H1 (cell line): ENCODE measurements around the gene RASSF5. TPM values are rescaled to one million over a fixed set of nuclear protein-coding genes. Genes with fewer than 3 reads are reported as not detected.

Experiments used
- CTCF ChIA-PET: fragments of 300-600 bp; sonication (Branson Sonifier 250); formaldehyde crosslinking; loops from one replicate; lab custom pipeline; 2021; ENCODE audit not compliant: partially characterized antibody; lab: Charles Lee
- POLR2A ChIA-PET: fragments of 300-600 bp; sonication (Branson Sonifier 250); formaldehyde crosslinking; loops from one replicate; lab custom pipeline; 2021; ENCODE audit warnings: inconsistent platforms; ENCODE audit not compliant: partially characterized antibody; lab: Charles Lee
- DNase-seq, 2 experiments: peaks; one replicate each; pipeline versions ENCODE4 v3.0.0 to v3.0.0-alpha.2; 2010 to 2022; ENCODE audit warnings: low spot score in 2 of 2, low read depth in 1 of 2, mixed read lengths in 1 of 2
- FAIRE-seq: peaks from 2 replicates; lab custom pipeline; 2011; peaks lifted over from hg19 to GRCh38; lab: Jason Lieb, UNC
- H2AFZ ChIP-seq: 2 replicates; pipeline ENCODE4 v1.8.1; 2012; ENCODE audit warnings: low read length, inconsistent platforms
- H2AK5ac ChIP-seq: 2 replicates; pipeline ENCODE4 v1.6.1; 2013; ENCODE audit warnings: low read depth, low read length
- H2BK120ac ChIP-seq: replicated peaks from 2 replicates; pipeline ENCODE3; 2013; ENCODE audit warnings: low read depth, low read length, inconsistent platforms
- H2BK12ac ChIP-seq: 2 replicates; pipeline ENCODE4 v1.6.1; 2013; ENCODE audit warnings: low read depth, low read length
- H2BK15ac ChIP-seq: 2 replicates; pipeline ENCODE4 v1.6.1; 2013; ENCODE audit warnings: low read length
- H2BK20ac ChIP-seq: 2 replicates; pipeline ENCODE4 v1.6.1; 2013; ENCODE audit warnings: low read length
- H2BK5ac ChIP-seq: 2 replicates; pipeline ENCODE4 v1.6.1; 2013; ENCODE audit warnings: low read depth, low read length
- H3K14ac ChIP-seq: 2 replicates; pipeline ENCODE4 v1.6.1; 2013; ENCODE audit warnings: inconsistent platforms; ENCODE audit not compliant: insufficient read length
- H3K18ac ChIP-seq: 2 replicates; pipeline ENCODE4 v1.6.1; 2013; ENCODE audit warnings: low read length; ENCODE audit errors: extremely low read depth
- H3K23ac ChIP-seq: 2 replicates; pipeline ENCODE4 v1.6.1; 2013; ENCODE audit warnings: inconsistent platforms; ENCODE audit not compliant: insufficient read length
- H3K23me2 ChIP-seq: 2 replicates; pipeline ENCODE4 v1.6.1; 2013; ENCODE audit warnings: low read depth, low read length
- H3K27ac ChIP-seq: 2 replicates; pipeline ENCODE4 v1.6.1; 2011; ENCODE audit warnings: low read depth, low read length, inconsistent platforms
- H3K27me3 ChIP-seq, 4 experiments: replicated peaks in 1 of 4; 1 replicate in 1 of 4; 2 replicates in 3 of 4; pipeline versions ENCODE4 v1.6.1 to v1.8.1; 2011 to 2013; ENCODE audit warnings: low read length in 3 of 4, mild to moderate bottlenecking in 3 of 4, inconsistent platforms in 2 of 4, mixed read lengths in 2 of 4, moderate library complexity in 1 of 4; ENCODE audit not compliant: control insufficient read depth in 3 of 4, insufficient read depth in 3 of 4; ENCODE audit errors: extremely low read depth in 1 of 4
- H3K36me3 ChIP-seq, 4 experiments: 2 replicates each; pipeline versions ENCODE4 v1.6.1 to v1.8.1; 2011 to 2013; ENCODE audit warnings: mild to moderate bottlenecking in 4 of 4, low read length in 3 of 4, moderate library complexity in 2 of 4, control low read depth in 1 of 4, inconsistent platforms in 1 of 4; ENCODE audit not compliant: insufficient read depth in 4 of 4, control insufficient read depth in 2 of 4
- H3K4ac ChIP-seq: replicated peaks from 2 replicates; pipeline ENCODE3; 2013; ENCODE audit warnings: low read length, low read depth, mixed read lengths, inconsistent platforms; ENCODE audit not compliant: insufficient read length
- H3K4me1 ChIP-seq, 4 experiments: replicated peaks in 1 of 4; 1 replicate in 1 of 4; 2 replicates in 3 of 4; pipeline versions ENCODE4 v1.6.1 to v1.8.1; 2011 to 2013; ENCODE audit warnings: low read length in 3 of 4, inconsistent platforms in 2 of 4, mixed read lengths in 1 of 4; ENCODE audit not compliant: insufficient read depth in 4 of 4, control insufficient read depth in 3 of 4
- H3K4me2 ChIP-seq, 2 experiments: 2 replicates each; pipeline versions ENCODE4 v1.6.1 to v1.8.1; 2011 to 2013; ENCODE audit warnings: low read depth in 2 of 2, low read length in 2 of 2, control low read depth in 1 of 2, inconsistent platforms in 1 of 2, mild to moderate bottlenecking in 1 of 2; ENCODE audit not compliant: insufficient read depth in 1 of 2
- H3K4me3 ChIP-seq, 4 experiments: fragments of 200-600, 300-600 bp in 1 of 4; sonication (generic), shearing (Covaris generic), sonication (Bioruptor Twin) in 1 of 4; 2 replicates each; pipeline versions ENCODE4 v1.5.1 to v1.8.1; 2011 to 2016; ENCODE audit warnings: low read length in 4 of 4, low read depth in 3 of 4, control low read depth in 2 of 4, inconsistent platforms in 2 of 4, mild to moderate bottlenecking in 2 of 4, mixed read lengths in 1 of 4, moderate library complexity in 1 of 4; ENCODE audit not compliant: insufficient read depth in 2 of 4; ENCODE audit errors: extremely low read depth in 1 of 4
- H3K56ac ChIP-seq: replicated peaks from 2 replicates; pipeline ENCODE3; 2013; ENCODE audit warnings: low read depth, mild to moderate bottlenecking, mixed read lengths, low read length, inconsistent platforms; ENCODE audit not compliant: insufficient read length
- H3K79me1 ChIP-seq: 2 replicates; pipeline ENCODE4 v1.6.1; 2013; ENCODE audit warnings: low read depth, low read length, control low read depth
- H3K79me2 ChIP-seq, 2 experiments: 2 replicates each; pipeline versions ENCODE4 v1.6.1 to v1.8.1; 2012 to 2013; ENCODE audit warnings: low read length in 2 of 2, mild to moderate bottlenecking in 2 of 2, inconsistent platforms in 1 of 2; ENCODE audit not compliant: insufficient read depth in 2 of 2, control insufficient read depth in 1 of 2
- H3K9ac ChIP-seq, 4 experiments: replicated peaks in 1 of 4; 1 replicate in 1 of 4; 2 replicates in 3 of 4; pipeline versions ENCODE4 v1.6.1 to v1.8.1; 2011 to 2013; ENCODE audit warnings: low read depth in 3 of 4, low read length in 3 of 4, control low read depth in 2 of 4, mild to moderate bottlenecking in 2 of 4, moderate library complexity in 2 of 4, inconsistent platforms in 1 of 4; ENCODE audit errors: extremely low read depth in 1 of 4
- H3K9me3 ChIP-seq, 2 experiments: 2 replicates each; pipeline versions ENCODE4 v1.6.1 to v1.8.1; 2012 to 2013; ENCODE audit warnings: mild to moderate bottlenecking in 2 of 2, moderate library complexity in 2 of 2, control low read depth in 1 of 2, inconsistent platforms in 1 of 2, low read depth in 1 of 2, low read length in 1 of 2, mixed read lengths in 1 of 2; ENCODE audit not compliant: insufficient read depth in 2 of 2
- H4K20me1 ChIP-seq, 2 experiments: replicated peaks in 1 of 2; 2 replicates each; pipeline versions ENCODE3 to v1.8.1; 2011 to 2013; ENCODE audit warnings: inconsistent platforms in 2 of 2, low read length in 2 of 2, mild to moderate bottlenecking in 1 of 2; ENCODE audit not compliant: insufficient read depth in 2 of 2, control insufficient read depth in 1 of 2
- H4K5ac ChIP-seq: 2 replicates; pipeline ENCODE4 v1.6.1; 2013; ENCODE audit warnings: low read length, low read depth, mixed read lengths, inconsistent platforms; ENCODE audit not compliant: insufficient read length
- H4K8ac ChIP-seq: 2 replicates; pipeline ENCODE4 v1.8.0; 2013; ENCODE audit warnings: mild to moderate bottlenecking, moderate library complexity, low read length, inconsistent platforms; ENCODE audit not compliant: insufficient read depth; ENCODE audit errors: extremely low read depth
- H4K91ac ChIP-seq: replicated peaks from 2 replicates; pipeline ENCODE3; 2013; ENCODE audit warnings: low read length, mixed read lengths, inconsistent platforms; ENCODE audit not compliant: insufficient read length
- BCL11A ChIP-seq, 2 experiments: IDR thresholded peaks; one replicate each; pipeline ENCODE4 v1.6.1; 2011; ENCODE audit warnings: low read depth in 2 of 2, low read length in 2 of 2, mild to moderate bottlenecking in 2 of 2
- BRCA1 ChIP-seq: IDR thresholded peaks from 2 replicates; pipeline ENCODE4 v1.6.1; 2012; ENCODE audit warnings: low read depth, low read length, improper control_type of control experiment
- CTBP2 ChIP-seq: IDR thresholded peaks from 2 replicates; pipeline ENCODE4 v1.7.0; 2011; ENCODE audit warnings: borderline replicate concordance, mild to moderate bottlenecking, moderate library complexity, mixed read lengths, low read length; ENCODE audit not compliant: insufficient read depth, insufficient read length
- EZH2 ChIP-seq: fragments of 200-600 bp; sonication (generic); IDR thresholded peaks from 2 replicates; pipeline ENCODE4 v1.7.1; 2012; ENCODE audit warnings: low read depth, mild to moderate bottlenecking, moderate library complexity, low read length, inconsistent platforms; ENCODE audit not compliant: severe bottlenecking
- KDM5A ChIP-seq: fragments of 200-600 bp; IDR thresholded peaks from 2 replicates; pipeline ENCODE4 v1.7.1; 2012; ENCODE audit warnings: mild to moderate bottlenecking, low read length, inconsistent platforms, mixed read lengths
- NRF1 ChIP-seq: IDR thresholded peaks from 2 replicates; pipeline ENCODE4 v1.6.1; 2011; ENCODE audit warnings: mild to moderate bottlenecking, low read depth, low read length, improper control_type of control experiment
- RNF2 ChIP-seq: fragments of 200-900, 300-1000 bp; sonication (generic); IDR thresholded peaks from 2 replicates; pipeline ENCODE4 v1.7.1; 2016; ENCODE audit warnings: borderline replicate concordance, low read depth, mild to moderate bottlenecking, antibody characterized with exemption, low read length; ENCODE audit not compliant: poor library complexity, severe bottlenecking; ENCODE audit errors: missing control alignments
- SAP30 ChIP-seq: fragments of 300-600 bp; sonication (generic); IDR thresholded peaks from 2 replicates; pipeline ENCODE4 v1.7.1; 2012; ENCODE audit warnings: low read length, moderate library complexity, mild to moderate bottlenecking, inconsistent platforms; ENCODE audit not compliant: insufficient read depth, insufficient replicate concordance
- TAF1 ChIP-seq: IDR thresholded peaks from 2 replicates; pipeline ENCODE4 v1.6.1; 2011; ENCODE audit warnings: mild to moderate bottlenecking, low read depth, low read length
- TAF7 ChIP-seq: optimal IDR thresholded peaks from 2 replicates; pipeline ENCODE3; 2011; ENCODE audit warnings: low read depth, mild to moderate bottlenecking, inconsistent platforms, low read length, moderate library complexity, borderline replicate concordance
- WGBS, 2 experiments: shearing (Covaris generic) in 1 of 2; methylation state at CpG; one replicate each; pipeline versions ENCODE4 v1.1.6 to v1.1.7; 2013 to 2015; ENCODE audit warnings: low lambda C conversion rate in 2 of 2, mixed read lengths in 2 of 2, inconsistent platforms in 1 of 2, low coverage in 1 of 2, missing lambda C conversion rate in 1 of 2; ENCODE audit not compliant: insufficient replicate concordance in 2 of 2, insufficient coverage in 1 of 2, insufficient read length in 1 of 2; ENCODE audit errors: extremely low coverage in 1 of 2, missing lambda C conversion rate in 1 of 2; 5-methylcytosine and 5-hydroxymethylcytosine counted together
- polyA plus RNA-seq, 7 experiments: library from polyadenylated mRNA; depleted of rRNA in 3 of 7; stranded (reverse) in 5 of 7; unstranded in 2 of 7; fragments of >200 nt in 5 of 7; fragments of 200-250 nt in 2 of 7; gene quantifications; 1 replicate in 5 of 7; 2 replicates in 1 of 7; 4 replicates in 1 of 7; pipeline versions ENCODE4 v1.2.1 to v1.2.3, GENCODE V29; 2011 to 2013; ENCODE audit warnings: missing spikeins in 2 of 7, mixed read lengths in 2 of 7
- total RNA-seq: library from RNA; stranded (reverse); fragmentation: NEBNext Ultra II Directional; extraction: Animal tissue kit (Norgen Biotek cat#: 25700); gene quantifications from 2 replicates; pipeline ENCODE4 v1.2.1, GENCODE V29; 2021

The RASSF5 gene
- total and polyA plus RNA-seq, 2 of the 8 experiments (the other 6 are each of a cell fraction or from before 2014, with no cell fraction given) = 0.82 to 1.8 TPM

- no peak overlapping the region for H2AK5ac ChIP-seq
- peaks cover 0 to 8% (median 0%) of the 10 kb centered on the region in 4 experiments; a peak in 1 of 7 replicates for H3K4me1 ChIP-seq
- FAIRE-seq = no peak
- no peak overlapping the region for H2BK20ac ChIP-seq
- H3K27me3 ChIP-seq = no peaks in the 10 kb centered on the region
- H3K4me2 ChIP-seq = no peak overlapping the region
- H2BK5ac ChIP-seq = no peak overlapping the region
- H3K23me2 ChIP-seq = no peaks in the 10 kb centered on the region
- H3K27ac ChIP-seq = no peak overlapping the region
- no peak overlapping the region for H3K56ac ChIP-seq
- no peak overlapping the region for H2BK12ac ChIP-seq
- H3K4me3 ChIP-seq = no peak overlapping the region
- CTCF ChIA-PET = interaction anchor here (0.8 to 6.3 kb wide), 31 partner anchors 8 to 674 kb away, joined by 3 to 81 read pairs (median 6); partner anchors contain the start of gene IKBKE
- DNase-seq = no peak
- no peak overlapping the region for H3K4ac ChIP-seq
- H3K14ac ChIP-seq = no peak overlapping the region
- no peak overlapping the region for H4K91ac ChIP-seq
- H3K9me3 ChIP-seq = no peaks in the 10 kb centered on the region
- H2BK120ac ChIP-seq = no peak overlapping the region
- 89% methylated on average over 11 of the region's 11 CpGs; no CpG with 5 or more reads in 1 of the 2 experiments for WGBS, 2 experiments
- no peak overlapping the region for H2BK15ac ChIP-seq
- no peak overlapping the region for H3K23ac ChIP-seq
- H3K79me2 ChIP-seq = no peaks in the 10 kb centered on the region
- TF ChIP-seq BRCA1 (no peak), SAP30 (no peak), TAF7 (no peak), EZH2 (no peak), TAF1 (no peak), CTBP2 (no peak), BCL11A (IDR thresholded peaks at IDR 0.05; ENCODE audit: low read depth in 2 of 2, low read length in 2 of 2) (no peak), KDM5A (no peak), NRF1 (no peak), RNF2 (no peak)
- no peak overlapping the region for H4K5ac ChIP-seq
- no peaks in the 10 kb centered on the region; a peak in 3 of 8 replicates for H3K36me3 ChIP-seq
- POLR2A ChIA-PET = interaction anchor here (2.0 kb wide), 1 partner anchor 8 kb away, joined by 14 read pairs; the partner anchor contains the start of gene IKBKE
- H3K18ac ChIP-seq = no peak overlapping the region
- no peak overlapping the region for H4K8ac ChIP-seq
- H3K9ac ChIP-seq = no peak overlapping the region
- no peak overlapping the region for H2AFZ ChIP-seq
- peaks cover 0 to 2% of the 10 kb centered on the region in 2 experiments for H4K20me1 ChIP-seq
- no peaks in the 10 kb centered on the region for H3K79me1 ChIP-seq
Observed at GRCh38 chr1:206478746-206479145, 28.6 kb upstream of the RASSF5 start.
